HS-27A (cell line): ENCODE results near the gene FAM120A.

Experiments used
- DNase-seq: peaks from one replicate; pipeline ENCODE4 v3.0.0-alpha.2; 2012; ENCODE audit warnings: low read depth, missing footprints

The FAM120A gene

GRCh38 chr9:93557366-93558137 lies 106.1 kb downstream of the FAM120A start:
- DNase-seq: no peak

GRCh38 chr9:93558503-93558902 lies 107.0 kb downstream of the FAM120A start:
- no peak for DNase-seq

- DNase-seq: no peak
Measured at GRCh38 chr9:93560991-93561390, 109.5 kb downstream of the FAM120A start.

DNA sequence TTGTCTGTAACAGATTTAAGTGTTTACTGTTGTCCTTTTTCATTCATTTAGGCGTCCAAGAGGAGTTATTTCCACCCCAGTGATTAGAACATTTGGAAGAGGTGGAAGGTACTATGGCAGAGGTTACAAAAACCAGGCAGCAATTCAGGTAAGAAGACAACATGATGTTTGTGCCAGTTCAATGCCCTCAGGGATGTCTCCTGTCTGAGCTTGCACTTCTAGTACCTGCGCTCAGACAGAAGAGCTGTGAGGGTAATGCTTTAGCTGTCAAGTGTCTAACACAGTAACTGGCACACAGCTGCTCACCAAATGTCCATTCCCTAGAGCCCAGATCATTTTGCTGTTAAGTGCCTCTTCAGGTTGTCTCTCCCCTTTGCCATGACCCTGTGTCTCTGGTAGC lies 110.7 kb downstream of the FAM120A start:
- DNase-seq: no peak

DNA sequence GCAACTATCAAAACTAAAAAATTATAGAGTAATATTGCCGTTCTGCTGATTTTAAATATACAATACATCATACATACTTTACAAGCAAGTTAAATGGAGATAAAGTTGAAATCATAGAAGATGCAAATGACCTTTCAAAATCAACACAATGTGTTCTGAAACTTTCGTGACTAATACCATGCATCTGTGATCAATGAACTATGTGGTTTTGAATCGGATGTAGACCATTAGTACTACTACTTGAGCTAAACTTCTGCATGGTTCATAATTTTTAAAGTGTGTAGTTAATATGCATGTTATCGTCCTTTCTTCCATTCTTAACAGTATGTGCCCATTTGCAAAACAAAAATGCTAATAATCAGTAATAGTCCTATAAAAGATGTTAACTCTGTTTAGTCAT lies 113.6 kb downstream of the FAM120A start:
- no peak for DNase-seq

GRCh38 chr9:93566408-93567270 lies 115.2 kb downstream of the FAM120A start:
- DNase-seq: peak; percentile 69

- DNase-seq: no peak
Measured at GRCh38 chr9:93567271-93567959, 115.9 kb downstream of the FAM120A start.

DNA sequence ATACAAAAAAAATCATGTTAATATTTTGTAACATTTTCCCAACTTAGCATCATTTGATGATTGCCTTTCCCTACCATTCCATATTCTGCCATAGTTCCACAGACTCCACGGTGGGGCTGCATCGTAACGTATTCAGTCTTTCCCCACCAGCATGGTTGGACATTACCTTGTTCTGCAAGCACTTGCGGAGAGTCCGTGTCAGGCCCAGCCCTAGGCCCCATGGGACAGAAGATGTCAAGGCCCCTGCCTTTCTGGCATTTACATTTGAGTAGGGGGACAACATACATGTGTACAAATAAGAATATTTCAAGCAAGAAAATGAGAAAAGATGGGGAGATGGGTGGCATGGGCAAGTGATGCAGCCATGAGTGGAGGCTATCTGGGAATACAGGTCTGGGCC lies 116.7 kb downstream of the FAM120A start:
- no peak for DNase-seq

DNA sequence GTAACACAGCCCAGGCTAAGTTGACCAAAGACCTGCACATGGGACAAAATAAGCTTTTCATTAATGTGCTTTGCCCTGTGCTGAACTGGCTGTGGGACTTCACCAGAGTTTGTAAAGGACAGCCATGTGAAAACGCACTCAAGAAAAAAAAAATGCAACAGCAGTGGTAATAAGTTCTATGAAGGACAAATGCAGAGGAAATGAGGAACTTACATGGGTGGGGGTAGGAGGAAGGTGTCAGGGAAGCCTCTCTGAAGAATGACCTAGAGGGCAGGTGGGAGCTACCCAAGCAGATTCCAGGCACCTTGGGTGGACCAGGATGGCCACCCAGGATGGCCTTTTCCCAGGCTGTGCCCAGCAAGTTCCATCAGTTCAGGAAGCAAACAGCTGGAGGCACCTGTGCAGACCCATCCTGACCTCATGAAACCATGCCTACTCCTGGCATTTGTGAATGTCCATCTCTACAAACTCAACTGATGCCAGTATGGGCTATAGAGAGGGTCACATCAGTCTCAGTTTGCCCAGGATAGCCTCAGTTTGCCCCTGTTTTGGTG lies 118.2 kb downstream of the FAM120A start:
- DNase-seq: no peak

GRCh38 chr9:93572221-93572620 lies 120.7 kb downstream of the FAM120A start:
- no peak for DNase-seq

DNA sequence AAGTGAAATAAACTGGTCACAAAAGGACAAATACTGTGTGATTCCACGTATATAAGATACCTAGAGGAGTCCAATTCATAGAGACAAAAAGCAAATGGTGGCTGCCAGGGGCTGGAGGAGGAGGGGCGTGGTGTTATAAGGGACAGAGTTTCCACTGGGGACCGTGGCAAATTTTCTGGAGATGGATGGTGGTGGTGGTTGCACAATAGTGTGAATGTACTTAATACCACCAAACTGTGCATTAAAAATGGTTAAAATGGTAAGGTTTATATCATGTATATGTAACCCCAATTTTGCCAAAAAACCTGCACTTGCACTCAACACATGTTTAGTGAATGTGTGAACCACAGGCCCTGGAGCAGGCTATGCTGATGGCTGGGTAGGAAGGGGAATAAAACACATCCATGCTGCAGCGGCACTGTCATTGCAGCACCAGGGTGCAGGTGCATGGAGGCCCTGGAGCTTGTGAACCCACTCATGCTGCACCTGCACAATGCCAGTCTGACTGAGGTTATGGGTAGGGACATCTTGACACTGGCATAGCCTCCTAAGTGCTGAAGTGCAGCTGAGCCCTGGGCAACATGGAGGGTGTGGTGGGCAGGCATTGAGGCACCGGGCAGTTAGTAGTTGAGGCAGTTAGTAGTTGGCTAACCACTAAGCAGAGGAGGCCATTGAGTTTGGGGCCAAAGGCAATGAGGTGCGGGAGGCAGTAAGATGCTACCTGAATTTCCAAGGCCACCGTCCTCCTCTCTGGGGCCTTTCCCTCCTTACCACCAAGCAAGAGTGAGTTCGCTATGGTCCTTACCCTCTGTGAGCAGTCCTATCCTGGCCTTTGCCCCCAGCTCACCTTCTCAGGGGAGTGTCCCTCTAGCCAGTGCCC lies 121.4 kb downstream of the FAM120A start:
- DNase-seq: no peak

GRCh38 chr9:93573516-93573828 lies 122.0 kb downstream of the FAM120A start:
- no peak for DNase-seq

GRCh38 chr9:93574091-93574899 lies 122.8 kb downstream of the FAM120A start:
- no peak for DNase-seq

DNA sequence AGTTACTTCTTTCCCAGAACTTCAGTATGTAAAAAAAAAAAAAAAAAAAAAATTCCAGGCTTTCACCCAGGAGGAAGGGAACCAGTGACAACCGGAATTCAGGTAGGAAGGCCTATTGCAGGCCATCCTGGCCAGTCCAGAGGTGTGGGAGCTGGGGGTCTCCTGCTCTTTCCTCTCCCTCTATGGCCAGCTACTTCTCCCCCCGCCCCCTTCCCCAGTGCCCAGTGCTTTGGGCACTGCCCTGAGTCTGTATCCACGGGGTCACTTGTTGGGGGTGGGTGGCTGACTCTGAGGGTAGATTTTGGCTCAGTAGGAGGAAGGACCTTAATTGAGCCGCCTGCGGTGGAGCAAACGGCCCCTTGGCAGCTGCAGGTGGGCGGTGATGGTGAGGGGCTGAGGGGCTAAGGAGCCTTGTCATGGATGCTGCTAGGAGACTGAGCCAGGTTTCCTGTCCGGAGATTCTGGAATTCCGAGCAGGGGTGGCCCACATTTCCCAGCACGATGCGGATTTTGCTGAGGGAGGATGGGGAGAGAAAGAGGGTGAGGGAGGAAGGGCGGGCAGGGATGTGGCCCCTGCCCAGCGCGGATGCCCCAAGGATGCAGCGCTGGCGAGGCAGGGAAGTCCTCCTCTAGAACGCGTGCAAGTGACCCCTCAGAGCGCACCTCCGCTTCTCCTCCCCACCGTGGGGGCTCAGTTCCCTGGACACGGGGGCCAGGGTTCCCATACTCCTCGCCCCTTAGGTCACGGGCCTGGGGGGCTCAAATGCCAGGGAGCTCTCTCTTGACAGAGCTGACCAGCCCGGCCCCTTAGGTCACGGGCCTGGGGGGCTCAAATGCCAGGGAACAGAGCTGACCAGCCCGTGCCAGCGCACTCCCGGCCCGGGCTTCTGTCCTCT lies 123.7 kb downstream of the FAM120A start:
- no peak for DNase-seq

- no peak for DNase-seq
Measured at GRCh38 chr9:93575796-93576257, 124.3 kb downstream of the FAM120A start.

DNA sequence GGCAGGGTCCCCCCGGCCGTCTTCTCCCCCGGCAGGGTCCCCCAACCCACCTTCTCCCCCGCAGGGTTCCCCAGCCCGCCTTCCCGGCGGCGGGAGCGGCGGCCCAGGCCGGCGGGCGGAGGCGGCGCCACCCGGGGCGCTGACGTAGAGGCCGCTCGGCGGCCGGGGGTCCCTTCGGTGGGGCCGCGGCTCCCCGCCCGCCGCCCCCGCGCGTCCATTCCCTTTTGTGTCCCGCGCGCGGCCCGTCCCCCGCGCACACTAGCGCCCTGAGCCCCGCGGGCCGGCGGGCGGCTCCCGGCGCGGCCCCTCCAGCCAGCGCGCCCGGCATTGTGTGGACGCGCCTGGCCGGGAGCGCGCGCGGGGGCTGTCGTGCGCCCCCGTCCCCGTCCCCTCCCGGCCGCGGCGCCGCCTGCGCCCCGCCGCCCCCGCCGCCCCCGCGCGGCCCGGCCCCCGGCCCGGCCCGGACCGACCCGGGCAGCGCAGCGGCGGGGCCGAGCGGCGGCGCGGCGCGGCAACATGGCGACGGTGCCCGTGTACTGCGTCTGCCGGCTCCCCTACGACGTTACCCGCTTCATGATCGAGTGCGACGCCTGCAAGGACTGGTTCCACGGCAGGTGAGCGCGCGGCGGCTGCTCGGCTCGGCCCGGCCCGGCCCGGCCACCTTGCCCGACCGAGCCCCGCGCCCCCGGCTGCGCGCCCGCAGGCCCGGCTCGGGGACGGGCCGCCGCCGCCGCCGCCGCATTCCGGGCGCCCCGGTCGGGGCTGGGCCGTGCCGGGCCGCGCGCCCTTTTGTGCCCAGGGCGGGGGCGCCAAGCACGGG lies 125.0 kb downstream of the FAM120A start, which contains the start of gene PHF2:
Gene PHF2, plus strand, starts transcription at position 327 of the 820 bp plus-strand sequence. Its CDS starts 190 bp downstream, at position 517.
- no peak for DNase-seq

- no peak for DNase-seq
Measured at GRCh38 chr9:93577078-93577974, 125.8 kb downstream of the FAM120A start.
